HG02678 (cell line): Measurements from ENCODE around the gene FUT8.
A peak's percentile ranks its signal among the peaks of the same experiment; 100 is the strongest.

Experiments used
- ATAC-seq: cut with Tn5 transposase; IDR thresholded peaks from one replicate; pipeline ENCODE4 v1.9.1; 2021; ENCODE audit warnings: mild to moderate bottlenecking, moderate library complexity; ENCODE audit not compliant: unreplicated experiment

The FUT8 gene

GRCh38 chr14:65487783-65488494 is 75.4 kb downstream of the FUT8 start:
- no peak for ATAC-seq

DNA sequence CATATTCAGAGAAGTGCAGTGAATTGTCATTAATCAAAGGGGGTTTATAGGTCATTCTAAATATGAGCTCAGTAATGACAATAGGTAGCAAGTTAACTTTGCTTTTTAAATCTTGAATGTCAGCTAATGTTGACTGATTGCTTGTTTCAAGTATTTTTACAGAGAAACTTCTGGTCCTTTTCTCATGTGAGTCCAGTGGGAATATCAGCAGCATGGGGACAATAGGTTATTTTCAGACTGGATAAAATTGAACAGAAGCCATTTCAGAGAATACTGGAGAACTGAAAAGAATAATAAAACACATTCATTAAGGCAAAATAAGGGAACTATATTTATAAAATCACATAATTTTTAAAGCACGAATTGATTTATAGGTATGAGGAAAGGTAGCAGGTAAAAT is 78.7 kb downstream of the FUT8 start:
- no peak for ATAC-seq

DNA sequence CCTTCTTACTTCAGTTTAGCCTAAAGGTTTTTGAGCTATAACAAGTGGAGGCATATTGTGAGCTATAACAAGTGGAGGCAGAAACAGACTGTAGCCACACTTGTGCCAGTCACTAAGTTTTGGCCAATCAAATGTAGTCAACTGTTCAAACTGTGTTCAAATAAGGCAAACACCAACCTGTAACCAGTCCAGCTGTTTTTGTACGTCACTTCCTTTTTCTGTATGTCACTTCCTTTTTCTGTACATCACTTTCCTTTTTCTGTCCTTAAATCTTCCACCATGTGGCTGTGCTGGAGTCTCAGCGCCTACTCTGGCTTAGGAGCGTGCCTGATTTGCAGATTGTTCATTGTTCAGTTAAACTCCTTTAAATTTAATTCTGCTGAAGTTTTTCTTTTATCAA is 79.7 kb downstream of the FUT8 start:
- no peak for ATAC-seq

- ATAC-seq, result no peak
Measured at GRCh38 chr14:65495196-65495595, 82.7 kb downstream of the FUT8 start.

DNA sequence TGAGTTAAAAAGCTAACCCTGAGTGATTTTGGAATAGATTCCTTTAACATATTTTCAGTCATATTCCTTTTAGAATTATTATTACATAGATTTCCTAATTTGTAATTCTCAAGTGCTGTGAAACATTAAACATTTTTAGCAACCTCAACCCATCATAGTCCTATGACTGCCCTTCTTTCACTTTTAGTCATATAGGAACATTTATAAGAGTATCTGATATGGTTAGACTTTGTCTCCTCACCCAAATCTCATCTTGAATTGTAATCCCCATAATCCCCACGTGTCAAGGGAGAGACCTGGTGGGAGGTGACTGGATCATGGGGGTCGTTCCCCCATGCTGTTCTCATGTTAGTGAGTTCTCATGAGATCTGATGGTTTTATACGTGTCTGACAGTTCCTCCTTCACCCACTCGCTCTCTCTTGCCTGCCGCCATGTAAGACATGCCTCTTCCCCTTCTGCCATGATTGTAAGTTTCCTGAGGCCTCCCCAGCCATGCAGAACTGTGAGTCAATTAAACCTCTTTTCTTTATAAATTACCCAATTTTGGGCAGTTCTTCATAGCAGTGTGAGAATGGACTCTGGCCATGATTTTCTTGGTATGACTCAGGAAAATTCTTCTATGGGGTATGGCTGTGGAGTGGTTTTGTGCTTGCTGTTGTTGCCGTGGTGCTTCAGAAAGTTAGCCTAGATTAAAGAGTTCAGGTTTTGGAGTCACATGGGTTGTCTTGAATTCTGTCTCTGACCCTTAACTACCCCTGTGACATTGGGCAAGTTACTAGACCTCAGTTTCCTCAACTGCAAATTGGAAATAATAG is 83.9 kb downstream of the FUT8 start:
- no peak for ATAC-seq

- no peak for ATAC-seq
Measured at GRCh38 chr14:65499138-65499537, 86.6 kb downstream of the FUT8 start.

DNA sequence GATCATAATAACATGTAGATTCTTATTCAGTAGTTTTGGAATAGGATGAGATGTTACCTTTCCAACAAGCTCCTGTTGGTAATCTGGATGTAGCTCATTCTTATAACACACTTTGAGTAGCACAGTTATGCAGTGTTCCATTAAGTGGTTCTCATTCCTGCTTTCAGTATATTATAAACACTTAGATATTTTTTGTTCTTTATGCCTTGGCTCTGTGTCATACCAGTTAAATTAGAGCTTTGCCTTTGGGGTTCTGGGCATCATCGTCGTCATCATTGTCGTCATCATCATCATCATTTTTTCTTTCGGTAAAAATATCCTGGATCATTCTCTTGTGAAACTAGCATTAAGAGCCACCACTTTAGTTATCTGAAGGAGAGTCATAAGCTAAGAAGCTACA is 87.5 kb downstream of the FUT8 start:
- no peak for ATAC-seq

DNA sequence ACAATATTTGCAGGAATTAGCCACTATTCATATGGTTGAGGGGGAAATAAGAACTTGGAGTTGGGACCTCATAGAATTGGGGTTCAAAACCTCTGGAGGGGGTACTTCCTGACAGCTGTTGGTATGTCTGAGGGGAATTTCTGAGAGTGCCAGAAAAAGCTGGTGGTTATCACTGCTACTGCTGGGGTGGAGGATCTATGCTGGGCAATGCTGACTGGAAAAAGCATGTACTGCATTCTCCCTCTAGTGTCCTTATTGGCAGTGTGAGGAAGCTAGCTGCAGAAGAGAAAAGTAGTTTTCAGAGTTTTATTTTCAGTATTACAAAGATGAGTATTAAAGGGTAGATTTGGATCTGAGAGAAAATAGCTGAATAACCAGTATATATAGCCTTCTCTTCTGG is 88.8 kb downstream of the FUT8 start:
- no peak for ATAC-seq

DNA sequence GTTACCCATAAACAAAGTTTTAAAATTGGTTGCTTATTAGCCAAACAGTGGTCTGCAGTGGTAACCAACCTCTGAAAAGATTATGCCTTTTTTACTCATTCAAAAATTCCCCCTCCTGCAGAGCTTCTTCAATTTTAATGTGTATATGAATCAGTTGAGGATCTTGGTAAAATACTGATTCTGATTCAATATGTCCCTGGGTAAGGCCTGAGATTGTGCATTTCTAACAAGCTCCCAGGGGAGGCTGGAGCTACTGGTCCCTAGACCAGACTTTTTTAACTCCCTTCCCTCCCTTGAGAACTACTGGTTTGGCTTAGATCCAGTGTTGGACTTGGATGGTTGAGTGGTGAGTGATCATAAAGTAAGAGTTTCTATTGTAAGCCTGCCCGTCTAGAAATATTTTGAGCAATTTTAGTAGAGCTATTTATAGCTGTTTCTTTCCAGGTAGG is 90.2 kb downstream of the FUT8 start:
- ATAC-seq, result peak; percentile 60

- ATAC-seq, result no peak
Measured at GRCh38 chr14:65503771-65504170, 91.2 kb downstream of the FUT8 start.

DNA sequence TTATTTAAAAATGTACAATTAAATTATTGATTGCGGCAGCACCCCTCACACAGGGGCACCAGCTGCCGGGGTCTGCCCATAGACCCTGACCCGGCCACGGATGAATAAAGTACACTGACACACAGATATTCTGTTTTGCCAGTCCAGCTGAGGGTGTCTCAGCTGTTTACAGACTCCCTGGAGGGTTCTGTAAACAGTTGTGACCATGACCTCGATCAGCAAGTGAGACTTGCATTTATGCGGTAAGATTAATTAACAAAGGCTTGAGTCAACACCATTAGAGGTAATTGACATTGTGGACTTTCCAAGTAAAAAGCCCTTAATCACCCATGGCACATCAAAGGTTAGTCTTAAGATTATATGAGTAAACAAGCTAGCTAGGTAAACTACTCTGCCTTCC is 94.3 kb downstream of the FUT8 start:
- ATAC-seq, result no peak

DNA sequence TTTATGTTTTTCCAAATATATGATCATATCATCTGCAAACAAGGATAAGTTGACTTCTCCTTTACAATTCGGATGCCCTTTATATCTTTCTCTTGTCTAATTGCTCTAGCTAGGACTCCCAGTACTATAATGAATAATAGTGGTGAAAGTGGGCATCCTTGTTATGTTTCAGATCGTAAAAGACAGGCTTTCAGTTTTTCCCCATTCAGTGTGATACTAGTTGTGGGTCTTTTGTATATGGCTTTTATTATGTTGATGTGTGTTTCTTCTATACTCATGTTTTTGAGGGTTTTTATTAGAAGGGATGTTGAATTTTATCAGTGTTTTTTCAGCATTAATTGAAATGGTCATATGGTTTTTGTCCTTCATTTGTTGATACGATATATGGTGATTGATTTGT is 97.3 kb downstream of the FUT8 start:
- no peak for ATAC-seq

DNA sequence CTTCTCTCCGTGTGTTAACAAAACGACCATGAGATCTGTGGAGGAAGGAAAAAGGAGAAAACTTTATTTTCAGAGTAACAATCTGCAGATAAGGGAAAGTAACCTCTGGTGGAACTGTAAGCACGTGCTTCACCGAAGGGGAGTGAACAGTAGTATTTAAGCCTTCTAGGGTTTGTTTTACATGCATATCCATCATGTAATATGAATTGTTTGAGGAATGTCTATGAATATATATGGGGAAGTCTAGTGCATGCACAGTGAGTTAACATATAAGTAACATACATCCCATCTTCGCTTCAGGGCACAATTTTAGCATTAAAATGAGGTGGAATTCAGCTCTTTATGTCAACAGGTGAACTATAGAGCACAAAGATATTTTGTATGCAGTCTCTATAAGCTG is 101.1 kb downstream of the FUT8 start:
- no peak for ATAC-seq

GRCh38 chr14:65517635-65518542 is 105.4 kb downstream of the FUT8 start:
- ATAC-seq, result no peak

GRCh38 chr14:65528069-65528468 is 115.5 kb downstream of the FUT8 start:
- no peak for ATAC-seq

GRCh38 chr14:65531148-65531547 is 118.6 kb downstream of the FUT8 start:
- no peak for ATAC-seq

- ATAC-seq, result no peak
Measured at GRCh38 chr14:65533736-65534404, 121.3 kb downstream of the FUT8 start.

- ATAC-seq, result no peak
Measured at GRCh38 chr14:65536781-65537423, 124.4 kb downstream of the FUT8 start.

GRCh38 chr14:65548878-65549277 is 136.3 kb downstream of the FUT8 start:
- no peak for ATAC-seq

GRCh38 chr14:65549429-65549828 is 136.9 kb downstream of the FUT8 start:
- ATAC-seq, result no peak
